GM19023 (cell line): Measurements from ENCODE around the gene PEAR1.

Experiments used
- ATAC-seq: cut with Tn5 transposase; IDR thresholded peaks from one replicate; pipeline ENCODE4 v1.9.1; 2021; ENCODE audit warnings: mild to moderate bottlenecking, moderate library complexity; ENCODE audit not compliant: unreplicated experiment

Gene PEAR1

DNA sequence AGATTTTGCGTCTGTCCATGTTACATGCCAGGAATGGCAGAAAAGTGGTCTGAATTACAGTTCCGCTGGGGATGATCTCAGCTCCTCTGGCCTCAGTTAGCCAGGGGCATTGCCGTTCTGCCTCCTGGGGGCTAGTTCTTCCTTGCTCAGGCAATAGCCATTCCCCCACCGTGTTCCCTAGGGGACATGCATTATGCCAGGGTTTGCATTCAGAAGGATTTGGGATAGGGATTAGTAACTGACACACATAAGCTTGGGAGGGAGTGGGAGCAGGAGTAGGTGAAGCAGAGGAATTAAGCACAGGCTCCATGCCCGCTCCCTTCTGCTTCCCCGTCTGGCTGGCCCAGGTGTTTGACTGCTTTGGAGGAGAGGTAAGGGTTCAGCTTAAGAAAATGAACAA, 39.6 kb downstream of the PEAR1 start:
- ATAC-seq: no peak

DNA sequence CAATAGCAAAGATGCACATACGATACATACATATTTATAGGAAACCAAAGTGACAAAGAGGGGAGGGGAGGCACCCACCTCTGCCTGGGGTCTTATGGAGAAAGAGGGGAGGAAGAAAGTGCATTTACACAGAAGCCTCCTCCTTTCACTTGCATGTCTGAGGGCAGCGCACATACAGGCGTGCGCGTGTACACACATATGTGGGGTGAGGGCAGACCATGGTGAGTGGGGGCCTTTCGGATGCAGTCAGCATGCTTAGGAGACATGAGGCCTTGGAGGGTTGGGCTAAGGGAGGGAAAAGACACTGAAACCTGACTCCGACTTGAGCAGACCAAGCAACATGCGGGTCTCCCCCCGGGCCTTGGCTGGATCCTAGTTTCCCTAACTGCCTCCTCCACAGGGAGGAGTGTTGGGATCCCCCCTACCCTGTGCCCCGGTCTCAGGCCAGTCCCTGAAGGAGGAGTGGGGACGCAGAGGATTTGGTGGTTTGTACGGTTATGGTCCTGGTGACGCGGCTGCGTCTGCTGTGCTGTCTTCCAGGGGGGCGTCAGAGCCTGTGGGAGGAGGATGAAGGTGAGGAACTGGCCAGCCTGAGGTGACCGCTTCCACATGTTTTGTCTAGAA, 42.1 kb downstream of the PEAR1 start:
- ATAC-seq: no peak

DNA sequence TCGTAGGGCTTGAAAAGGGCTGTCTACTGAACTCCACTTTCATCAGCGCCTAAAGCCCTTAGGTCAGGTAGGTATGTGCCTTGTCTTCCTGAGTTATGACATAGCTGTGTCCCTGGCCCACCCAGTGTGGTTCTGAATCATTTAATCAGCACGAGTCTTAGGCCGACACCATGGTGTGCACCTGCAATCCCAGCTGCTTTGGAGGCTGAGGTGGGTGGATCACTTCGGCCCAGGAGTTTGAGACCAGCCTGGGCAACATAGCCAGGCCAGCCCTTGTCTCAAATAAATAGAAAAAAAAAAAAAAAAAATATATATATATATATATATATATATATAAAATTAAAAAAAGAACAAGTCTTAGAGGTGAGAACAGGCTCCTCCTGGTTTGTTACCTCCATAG, 42.7 kb downstream of the PEAR1 start:
- no peak for ATAC-seq

DNA sequence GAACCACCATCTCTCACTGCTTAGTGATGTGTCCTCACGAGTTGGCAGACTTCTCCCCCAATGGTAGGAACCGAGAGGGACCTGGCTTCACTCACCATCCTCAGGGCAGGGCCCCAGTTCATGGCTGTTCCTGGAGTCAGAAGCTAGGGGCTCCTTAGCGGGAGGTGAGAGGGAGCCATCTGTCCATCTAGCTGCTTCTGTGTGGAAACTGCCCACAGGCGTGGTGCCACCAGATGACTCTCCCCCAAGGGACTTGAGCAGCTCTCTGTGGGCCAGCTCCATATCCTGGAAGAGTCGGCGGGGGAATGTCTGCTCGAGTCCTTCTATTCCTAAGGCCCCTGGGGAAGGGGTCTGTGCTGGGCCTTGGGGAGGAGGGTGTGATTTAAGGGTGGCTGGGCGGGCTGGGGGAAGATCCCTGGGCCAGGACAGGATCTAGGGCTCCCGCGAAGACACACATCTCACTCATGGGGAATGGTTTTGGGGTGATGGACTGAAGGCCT, 43.3 kb downstream of the PEAR1 start:
- no peak for ATAC-seq

DNA sequence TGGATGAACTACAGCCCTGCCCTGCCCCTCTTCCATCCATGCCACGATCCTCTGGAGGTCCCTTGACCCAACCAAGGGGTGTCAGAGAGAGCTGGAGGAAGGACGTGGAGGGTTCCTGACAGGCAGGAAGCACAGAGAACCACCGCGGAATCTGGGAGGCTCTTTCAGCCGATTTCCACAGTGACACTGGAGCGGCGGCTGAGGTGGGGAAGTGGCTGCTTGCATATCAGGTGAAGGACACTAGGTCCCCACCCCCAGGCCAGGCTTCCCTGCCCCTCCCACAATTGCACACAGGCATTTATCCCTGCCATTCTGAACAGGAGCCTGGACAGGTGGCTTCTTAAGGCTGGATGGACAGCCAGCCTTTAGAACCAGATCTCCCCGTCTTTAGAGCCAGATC, 44.4 kb downstream of the PEAR1 start:
- no peak for ATAC-seq

DNA sequence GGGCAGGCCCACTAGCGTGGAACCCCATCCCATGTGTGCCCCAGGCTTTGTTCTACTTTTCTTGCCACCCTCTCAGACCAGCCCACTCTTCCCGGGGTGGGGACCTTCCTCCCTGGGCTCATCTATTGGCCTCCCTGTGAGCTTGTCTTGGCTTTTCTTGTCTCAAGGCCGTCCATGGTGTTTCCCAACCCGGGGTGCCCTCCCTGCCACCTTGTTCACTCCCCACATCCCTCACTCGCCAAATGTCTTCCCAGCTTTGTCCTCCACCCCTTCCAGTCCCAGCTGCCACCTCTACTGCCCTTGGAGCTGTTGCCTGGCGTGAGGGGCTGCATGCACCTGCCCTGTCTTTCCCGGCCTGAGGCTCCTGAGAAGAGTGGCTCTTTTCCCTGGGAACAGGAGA, 45.3 kb downstream of the PEAR1 start:
- no peak for ATAC-seq

DNA sequence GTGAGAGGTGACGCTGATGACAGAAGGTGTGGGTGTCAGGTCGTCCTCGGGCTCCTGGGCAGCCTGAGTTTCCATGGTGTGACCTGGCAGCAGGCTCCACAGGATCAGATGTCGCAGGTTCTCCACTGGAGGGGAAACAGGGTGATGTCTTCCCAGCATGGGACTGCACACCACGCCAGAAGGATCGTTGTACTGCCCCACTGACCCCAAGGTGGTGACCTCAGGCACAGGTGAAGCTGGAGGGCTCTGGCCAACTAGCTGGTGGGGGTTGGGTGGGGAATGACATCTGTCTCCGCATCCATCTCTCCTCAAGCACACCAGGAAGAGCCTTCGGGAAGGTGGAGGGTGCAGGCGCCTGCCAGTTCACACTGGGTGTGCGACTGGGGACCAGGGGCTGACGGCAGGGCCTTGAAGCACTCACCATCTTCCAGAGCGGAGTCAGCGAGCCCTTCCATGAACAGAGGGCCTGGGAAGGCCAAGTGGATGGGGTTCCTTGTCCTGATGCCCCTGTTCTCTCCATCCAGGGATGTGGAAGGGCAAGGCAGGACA, 46.3 kb downstream of the PEAR1 start:
- ATAC-seq: no peak

DNA sequence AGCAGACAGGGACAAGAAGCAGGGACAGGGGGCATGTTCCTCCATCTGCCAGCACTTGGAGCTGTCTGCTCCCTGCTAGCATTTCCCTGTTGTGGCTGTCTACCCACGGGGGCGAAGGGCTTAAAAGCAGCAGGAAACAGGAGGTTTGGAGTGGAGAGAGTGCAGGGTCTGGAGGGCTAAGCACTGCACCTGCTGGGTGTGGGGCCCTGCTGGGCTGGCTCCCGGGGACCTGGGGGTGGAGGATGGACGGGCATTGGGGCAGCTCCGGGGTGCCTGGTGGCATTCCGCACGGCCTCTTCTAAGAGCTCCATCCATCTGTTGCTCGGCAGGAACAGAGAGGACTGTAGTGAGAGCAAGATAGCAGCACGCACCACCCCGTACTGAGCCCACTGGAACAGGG, 48.2 kb downstream of the PEAR1 start:
- no peak for ATAC-seq

DNA sequence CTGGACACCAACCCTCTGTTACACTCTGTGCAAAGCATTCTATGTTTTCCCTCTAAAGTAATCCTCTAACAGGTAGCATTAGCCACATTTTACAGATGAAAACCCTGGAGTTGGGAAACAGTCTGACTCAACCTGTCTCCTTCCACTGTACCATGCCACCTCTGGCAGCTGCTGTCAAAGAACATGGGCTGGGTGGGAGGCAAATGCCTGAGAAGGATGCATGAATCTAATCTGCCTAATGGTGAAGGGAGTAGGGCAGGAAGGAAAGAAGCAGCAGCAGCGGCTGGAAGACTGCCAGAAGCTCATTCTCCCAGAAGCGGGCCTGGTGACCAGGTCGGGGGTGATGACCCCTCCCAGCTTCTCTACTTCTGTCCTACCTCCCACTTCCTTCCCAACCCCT, 48.7 kb downstream of the PEAR1 start:
- ATAC-seq: no peak

DNA sequence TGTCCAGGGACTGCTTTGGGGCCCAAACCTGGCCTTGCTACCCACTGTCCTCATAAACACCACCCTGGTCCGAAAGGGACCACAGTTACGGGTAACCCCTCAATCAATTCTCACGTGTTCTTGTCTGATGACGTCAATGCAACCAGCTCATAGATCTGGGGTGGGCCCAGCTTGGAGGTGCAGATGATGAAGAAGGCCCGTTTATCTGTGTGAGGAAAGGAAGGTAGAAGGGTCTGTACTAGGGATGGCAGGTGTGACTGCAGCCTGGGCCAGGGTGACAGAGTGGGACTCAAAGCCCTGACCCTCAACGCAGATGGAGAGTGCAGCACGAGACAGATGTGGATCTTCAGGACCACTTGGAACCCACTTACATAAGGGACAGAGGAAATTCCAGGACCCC, 49.1 kb downstream of the PEAR1 start:
- no peak for ATAC-seq

DNA sequence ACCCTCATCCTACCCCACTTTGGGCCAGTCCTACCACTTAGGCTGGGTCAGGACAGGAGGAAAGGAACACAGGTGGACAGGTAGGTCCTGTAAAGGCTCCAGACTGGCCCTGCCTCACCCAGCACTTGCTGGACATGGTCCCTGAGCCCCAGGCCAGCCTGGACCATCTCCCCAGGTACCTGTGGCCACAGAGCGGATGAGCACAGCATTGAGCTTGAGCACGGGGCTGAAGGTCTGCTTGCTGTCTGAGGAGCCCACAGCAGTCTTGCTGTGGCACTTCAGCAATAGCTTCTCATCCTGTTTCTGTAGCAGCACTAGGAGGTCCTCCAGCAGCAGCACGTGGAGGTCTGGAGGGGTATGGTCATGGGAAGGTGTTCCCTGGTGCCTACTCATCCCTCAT, 50.2 kb downstream of the PEAR1 start:
- ATAC-seq: no peak

DNA sequence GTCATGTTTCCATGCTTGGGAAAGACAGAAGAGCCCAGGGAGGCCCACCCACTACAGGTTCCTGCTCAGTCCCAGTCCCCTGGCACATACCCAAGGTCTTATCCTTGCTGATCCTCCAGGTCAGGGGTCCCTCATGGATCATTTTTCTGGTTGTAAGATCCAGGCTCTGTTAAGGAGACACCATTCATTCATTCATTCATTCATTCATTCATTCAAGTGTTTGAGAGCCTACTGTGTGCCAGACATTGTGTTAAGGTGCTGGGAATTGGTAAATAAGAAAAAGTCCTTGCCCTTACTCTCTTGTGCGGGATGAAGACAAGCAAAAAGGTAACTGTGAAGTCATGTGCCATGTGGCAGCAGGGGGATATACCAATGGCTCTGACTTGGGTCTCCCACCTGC, 50.8 kb downstream of the PEAR1 start:
- ATAC-seq: no peak

DNA sequence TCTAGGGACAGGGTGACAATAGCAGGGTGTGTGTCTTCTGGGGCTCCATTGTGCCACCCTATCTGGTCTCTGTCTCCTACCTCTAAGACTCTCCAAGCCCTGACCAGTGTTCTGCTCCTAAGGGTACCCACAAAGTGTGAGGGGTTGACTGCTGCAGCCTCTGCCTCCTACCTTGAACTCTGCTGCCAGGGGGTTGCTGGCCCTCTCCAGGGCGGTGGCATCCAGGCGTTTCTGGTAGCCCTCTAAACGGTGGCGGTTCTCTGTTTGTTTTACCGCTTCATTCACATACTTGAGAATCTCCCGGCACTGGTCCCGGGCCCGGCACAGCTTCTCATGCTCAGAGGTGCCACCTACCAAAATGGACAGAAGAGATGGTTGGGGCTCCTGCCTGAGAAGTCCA, 51.3 kb downstream of the PEAR1 start:
- no peak for ATAC-seq

DNA sequence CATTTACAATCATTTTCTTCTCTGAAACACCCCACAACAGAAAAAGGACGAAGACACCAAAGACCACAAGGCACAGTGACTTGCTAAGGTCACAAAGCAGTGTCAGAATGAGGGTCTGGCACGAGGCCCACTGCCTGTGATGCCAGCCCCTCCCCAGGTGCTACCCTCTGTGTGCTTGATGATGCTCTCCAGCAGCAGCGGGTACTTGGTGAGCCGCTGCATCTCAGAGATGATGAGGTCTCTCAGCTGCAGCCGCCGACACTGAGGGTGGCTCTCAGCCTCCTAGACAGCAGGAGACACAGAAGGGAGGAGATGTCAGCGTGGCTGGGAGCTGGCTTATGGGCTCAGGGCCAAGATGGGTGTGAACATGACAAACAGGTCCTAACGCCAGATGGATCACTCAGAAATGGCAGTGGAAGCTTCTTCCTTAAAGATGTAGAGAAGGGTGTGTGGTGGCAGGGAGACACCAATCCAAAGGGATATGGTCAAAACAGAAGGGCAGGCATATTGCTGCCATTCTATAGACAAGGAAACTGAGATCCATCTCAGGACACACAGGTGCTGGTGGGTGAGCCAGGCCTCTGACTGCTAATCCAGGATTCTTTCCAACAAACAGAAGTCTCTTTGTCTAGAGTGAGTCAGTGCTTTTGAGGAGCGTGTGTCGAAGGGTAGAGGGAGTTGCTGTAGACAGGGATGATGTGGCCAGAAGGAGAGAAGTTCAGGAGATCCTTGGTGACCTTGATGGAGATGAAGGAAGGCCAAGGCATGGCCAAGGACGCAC, 52.6 kb downstream of the PEAR1 start:
- no peak for ATAC-seq

DNA sequence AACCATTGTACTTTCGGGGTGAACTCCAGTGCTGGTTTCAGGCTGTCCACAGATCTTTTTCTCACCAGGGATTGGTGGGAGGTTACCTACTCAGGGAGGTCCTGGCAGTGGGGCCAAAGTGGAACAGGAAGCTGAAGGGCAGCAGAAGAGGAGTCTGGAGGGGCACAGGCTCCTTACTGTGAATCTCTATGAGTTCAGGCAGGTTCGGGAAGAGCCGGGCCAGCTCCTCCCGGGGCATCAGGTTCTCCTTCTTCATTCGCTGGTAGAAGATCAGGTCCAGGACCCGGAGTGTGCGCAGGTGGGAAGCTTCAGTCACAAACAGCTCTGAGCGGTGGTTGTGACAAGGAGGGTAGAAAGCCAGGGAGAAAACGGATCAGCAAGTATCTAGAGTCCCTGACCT, 53.6 kb downstream of the PEAR1 start:
- no peak for ATAC-seq

DNA sequence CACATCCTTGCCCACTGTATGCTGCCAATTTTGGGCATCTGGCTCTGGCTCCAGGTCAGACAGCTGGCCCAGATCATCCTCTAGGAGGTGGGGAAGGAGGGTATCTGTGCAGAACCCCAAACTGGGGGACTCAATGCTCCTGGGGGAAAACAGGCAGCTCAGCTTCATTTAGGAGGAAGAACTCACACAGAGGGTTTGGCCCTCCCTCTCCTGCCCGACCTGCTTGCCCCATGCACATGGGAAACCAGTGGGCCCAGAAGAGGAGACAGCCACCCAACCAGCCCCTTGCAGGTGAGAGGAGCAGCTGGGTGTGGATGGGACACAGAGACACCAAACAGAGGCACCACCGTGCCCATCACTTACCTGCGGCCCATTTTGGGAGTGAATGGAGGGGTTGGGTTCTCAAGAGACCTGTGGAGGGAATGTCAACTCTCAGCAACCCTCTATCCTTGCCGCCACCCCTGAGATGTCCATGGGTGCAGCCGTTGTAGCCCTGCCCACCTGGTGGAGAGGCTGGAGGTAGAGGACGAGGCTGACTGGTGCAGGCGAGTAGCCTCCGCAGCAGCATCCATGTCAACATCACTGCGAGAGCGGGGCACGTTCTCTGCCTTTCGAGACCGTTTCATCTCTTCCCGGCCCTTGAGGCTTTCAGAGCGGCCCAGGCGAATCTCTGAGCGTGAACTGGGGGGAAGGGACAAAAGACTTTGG, 54.5 kb downstream of the PEAR1 start:
- no peak for ATAC-seq

DNA sequence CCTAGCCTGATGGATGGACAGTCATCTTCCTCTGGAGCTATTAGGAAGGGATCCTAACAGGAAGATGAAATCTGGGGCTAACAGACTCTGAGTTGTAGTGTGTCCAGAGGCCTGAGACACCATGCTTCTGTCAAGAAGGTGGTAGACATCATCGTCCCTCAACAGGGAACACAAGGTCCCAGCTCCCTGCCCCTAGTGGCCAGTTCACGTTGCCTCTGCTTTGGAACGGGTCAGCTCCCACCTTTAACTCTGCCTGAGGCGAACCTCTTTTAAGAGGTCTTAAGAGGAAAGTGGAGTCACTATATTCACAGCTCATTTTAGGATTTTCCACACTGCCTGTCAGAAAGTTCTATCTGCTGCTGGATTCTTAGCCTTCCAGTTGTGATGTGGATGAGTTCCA, 55.2 kb downstream of the PEAR1 start:
- no peak for ATAC-seq

DNA sequence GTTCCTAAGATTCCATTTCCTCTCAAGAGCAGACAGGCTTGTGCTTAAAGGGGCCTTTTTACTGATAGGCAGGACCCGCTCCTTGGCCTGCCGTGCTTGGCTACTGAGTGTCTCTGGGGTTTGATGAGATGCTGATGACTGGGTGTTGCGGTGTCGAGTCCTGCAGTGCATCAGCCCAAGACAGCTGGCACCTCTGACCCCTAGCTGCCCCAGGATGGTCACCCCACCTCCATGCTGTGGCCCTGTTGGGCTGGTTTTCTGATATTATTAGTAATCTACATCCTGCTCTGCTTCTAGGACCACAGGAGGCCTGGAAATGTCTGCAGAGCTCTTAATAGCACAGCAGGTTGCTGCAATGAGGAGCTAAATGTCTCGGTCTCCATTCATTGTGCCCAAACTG, 55.6 kb downstream of the PEAR1 start:
- ATAC-seq: no peak

DNA sequence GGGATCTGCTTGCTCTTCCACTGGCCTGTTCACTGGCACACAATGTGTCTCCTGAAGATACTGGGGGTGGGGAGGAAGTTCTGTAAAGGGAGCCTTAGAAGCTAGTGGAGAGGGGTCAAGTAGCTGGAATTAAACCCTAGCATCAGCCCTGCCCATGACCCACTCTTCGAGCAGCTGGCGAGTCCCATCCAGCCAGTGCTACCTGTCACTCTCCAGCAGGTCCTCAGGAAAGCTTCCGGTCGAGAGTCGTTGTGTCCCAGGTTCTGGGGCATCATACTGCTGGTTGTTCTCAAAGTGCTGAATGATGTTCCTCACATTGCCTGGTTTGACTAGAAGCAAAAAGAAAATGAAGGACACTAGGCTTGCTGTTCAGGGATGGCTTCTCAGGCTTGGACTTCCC, 57.9 kb downstream of the PEAR1 start:
- no peak for ATAC-seq

DNA sequence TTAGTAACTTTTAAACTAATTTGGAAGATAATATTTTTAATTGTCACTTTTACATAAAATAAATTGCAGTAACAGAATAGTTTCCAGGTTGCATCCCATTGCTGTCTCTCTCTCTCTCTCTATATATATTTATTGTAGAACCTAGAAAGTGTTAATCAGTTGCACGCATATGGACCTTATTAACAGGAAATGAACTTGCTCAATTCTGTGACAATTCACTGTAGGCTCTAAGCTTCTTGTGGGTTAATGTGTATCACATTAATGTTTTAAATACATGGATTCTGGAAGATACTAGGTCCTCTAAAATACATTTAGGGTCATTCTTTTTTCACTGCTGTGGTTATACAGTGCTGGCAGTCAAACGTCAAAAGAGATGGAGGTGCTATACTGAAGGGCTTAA, 60.1 kb downstream of the PEAR1 start:
- no peak for ATAC-seq

DNA sequence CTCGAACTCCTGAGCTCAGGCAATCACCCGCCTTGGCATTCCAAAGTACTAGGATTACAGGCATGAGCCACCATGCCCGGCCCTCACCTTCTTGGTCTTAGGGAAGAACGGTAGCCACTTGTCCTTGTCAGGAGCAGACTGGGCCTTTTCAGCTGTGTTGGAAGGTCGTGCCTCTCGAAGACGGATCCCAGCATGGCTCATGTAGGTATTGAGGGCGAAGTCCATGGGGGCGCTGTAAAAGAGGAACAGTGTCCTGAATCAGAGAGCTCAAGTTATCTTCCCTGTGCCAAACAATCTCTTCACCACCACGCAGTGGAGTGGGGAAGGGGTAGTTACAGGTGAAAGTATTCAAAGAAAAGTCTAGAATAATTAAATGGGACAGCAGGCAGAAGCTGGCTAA, 62.8 kb downstream of the PEAR1 start:
- ATAC-seq: no peak

DNA sequence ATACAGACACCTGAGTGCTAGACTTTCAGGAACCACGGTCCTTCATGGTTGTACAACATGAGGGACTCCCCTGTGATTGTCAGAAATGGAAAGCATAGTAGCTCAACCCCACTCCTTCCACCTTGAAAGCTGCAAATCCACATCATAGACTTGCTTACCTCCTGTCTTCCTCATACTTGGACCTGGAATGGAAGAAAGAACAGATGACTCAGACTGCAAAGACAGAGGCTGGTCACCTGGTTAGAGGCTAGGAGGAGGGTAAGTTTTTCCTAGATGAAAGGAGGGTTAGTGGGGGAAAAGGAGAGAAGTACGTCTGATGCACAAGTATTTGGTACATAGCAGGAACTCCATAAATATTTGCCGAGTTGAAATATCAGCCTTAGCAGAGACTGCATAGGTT, 64.1 kb downstream of the PEAR1 start:
- no peak for ATAC-seq
